ENCODE data around the gene RANGAP1.

The RANGAP1 gene

GRCh38 chr22:41285820-41286638 is at the start of gene RANGAP1:
RANGAP1 (minus strand) TSS chr22:41286187; CDS start chr22:41281044, 5,143 bp downstream.
- DNase-seq (ENCODE audit: extremely low read depth, low read depth) = peak; percentile 97
- TF ChIP-seq CTCF (IDR thresholded peaks at IDR 0.05; ENCODE audit: low read depth, low read length, missing control alignments) = no peak
- peak within 1 kb of the TSS; percentile 83 for H3K4me3 ChIP-seq (replicated peaks; ENCODE audit: low read depth, low read length)

- no peak for DNase-seq (ENCODE audit: extremely low read depth, low read depth)
- H3K4me3 ChIP-seq (replicated peaks; ENCODE audit: low read depth, low read length) = no peak overlapping the region
- no peak for TF ChIP-seq CTCF (IDR thresholded peaks at IDR 0.05; ENCODE audit: low read depth, low read length, missing control alignments)
Measured at GRCh38 chr22:41334951-41335635, 49.1 kb upstream of the RANGAP1 start.

- H3K4me3 ChIP-seq (replicated peaks; ENCODE audit: low read depth, low read length) = no peak overlapping the region
- no peak for DNase-seq (ENCODE audit: extremely low read depth, low read depth)
- TF ChIP-seq CTCF (IDR thresholded peaks at IDR 0.05; ENCODE audit: low read depth, low read length, missing control alignments) = no peak
Measured at GRCh38 chr22:41334215-41334614, 48.2 kb upstream of the RANGAP1 start.

GRCh38 chr22:41333806-41334205 is 47.8 kb upstream of the RANGAP1 start:
- DNase-seq (ENCODE audit: extremely low read depth, low read depth) = no peak
- H3K4me3 ChIP-seq (replicated peaks; ENCODE audit: low read depth, low read length) = no peak overlapping the region
- no peak for TF ChIP-seq CTCF (IDR thresholded peaks at IDR 0.05; ENCODE audit: low read depth, low read length, missing control alignments)

- DNase-seq (ENCODE audit: extremely low read depth, low read depth) = no peak
- no peak for TF ChIP-seq CTCF (IDR thresholded peaks at IDR 0.05; ENCODE audit: low read depth, low read length, missing control alignments)
- H3K4me3 ChIP-seq (replicated peaks; ENCODE audit: low read depth, low read length) = no peak overlapping the region
Measured at GRCh38 chr22:41332217-41332939, 46.4 kb upstream of the RANGAP1 start.

GRCh38 chr22:41330169-41330568 is 44.2 kb upstream of the RANGAP1 start:
- H3K4me3 ChIP-seq (replicated peaks; ENCODE audit: low read depth, low read length) = no peak overlapping the region
- TF ChIP-seq CTCF (IDR thresholded peaks at IDR 0.05; ENCODE audit: low read depth, low read length, missing control alignments) = no peak
- no peak for DNase-seq (ENCODE audit: extremely low read depth, low read depth)
